Naive B cell (primary cell): ENCODE data around the gene TCTN1. TPM values are rescaled to one million over a fixed set of nuclear protein-coding genes. Genes with fewer than 3 reads are reported as not detected.
"Not testable (repeated sequence)": the region's sequence is repeated elsewhere in the genome, so short reads cannot be mapped to it uniquely, and the experiment has no call there.

ENCODE experiments used
- ATAC-seq, 2 donors: fragments of 150-1000 bp; cut with Tn5 transposase; 2 replicates each; pipeline ENCODE4 v1.10.0; 2021; ENCODE audit warnings: low read depth in 2 of 2, mild to moderate bottlenecking in 2 of 2, moderate library complexity in 2 of 2
- DNase-seq: peaks from one replicate; pipeline ENCODE4 v3.0.0; 2022
- H3K27ac Mint-ChIP-seq, 6 donors: one replicate each; pipeline ENCODE4 v1.8.0; 2020 to 2022; ENCODE audit warnings: mild to moderate bottlenecking in 6 of 6, mixed read lengths in 6 of 6, moderate library complexity in 5 of 6, inconsistent platforms in 2 of 6
- H3K27me3 Mint-ChIP-seq, 3 donors: one replicate each; pipeline ENCODE4 v1.8.0; 2021 to 2022; ENCODE audit warnings: mixed read lengths in 3 of 3, mild to moderate bottlenecking in 1 of 3
- H3K36me3 Mint-ChIP-seq, 2 donors: one replicate each; pipeline ENCODE4 v1.8.0; 2020 to 2022; ENCODE audit warnings: mixed read lengths in 2 of 2, inconsistent platforms in 1 of 2, mild to moderate bottlenecking in 1 of 2
- H3K4me1 Mint-ChIP-seq, 3 donors: one replicate each; pipeline ENCODE4 v1.8.0; 2020 to 2022; ENCODE audit warnings: mixed read lengths in 3 of 3, inconsistent platforms in 1 of 3, mild to moderate bottlenecking in 1 of 3, moderate library complexity in 1 of 3
- H3K4me3 Mint-ChIP-seq, 8 donors: one replicate each; pipeline ENCODE4 v1.8.0; 2020 to 2022; ENCODE audit warnings: mild to moderate bottlenecking in 8 of 8, mixed read lengths in 8 of 8, moderate library complexity in 8 of 8, inconsistent platforms in 2 of 8
- H3K9me3 Mint-ChIP-seq, 7 donors: one replicate each; pipeline ENCODE4 v1.8.0; 2020 to 2022; ENCODE audit warnings: mixed read lengths in 7 of 7, mild to moderate bottlenecking in 5 of 7, inconsistent platforms in 2 of 7, moderate library complexity in 1 of 7
- polyA plus RNA-seq, 6 donors: library from polyadenylated mRNA; unstranded; fragments of 300-500 nt; fragmentation: Illumina TruSeq; gene quantifications; one replicate each; pipeline ENCODE4 v1.2.3, GENCODE V29; 2021; ENCODE audit warnings: low read depth in 6 of 6

TCTN1 gene
- polyA plus RNA-seq, 6 donors from 2014 or later: 52.8 to 109 (median 84.3) TPM

DNA sequence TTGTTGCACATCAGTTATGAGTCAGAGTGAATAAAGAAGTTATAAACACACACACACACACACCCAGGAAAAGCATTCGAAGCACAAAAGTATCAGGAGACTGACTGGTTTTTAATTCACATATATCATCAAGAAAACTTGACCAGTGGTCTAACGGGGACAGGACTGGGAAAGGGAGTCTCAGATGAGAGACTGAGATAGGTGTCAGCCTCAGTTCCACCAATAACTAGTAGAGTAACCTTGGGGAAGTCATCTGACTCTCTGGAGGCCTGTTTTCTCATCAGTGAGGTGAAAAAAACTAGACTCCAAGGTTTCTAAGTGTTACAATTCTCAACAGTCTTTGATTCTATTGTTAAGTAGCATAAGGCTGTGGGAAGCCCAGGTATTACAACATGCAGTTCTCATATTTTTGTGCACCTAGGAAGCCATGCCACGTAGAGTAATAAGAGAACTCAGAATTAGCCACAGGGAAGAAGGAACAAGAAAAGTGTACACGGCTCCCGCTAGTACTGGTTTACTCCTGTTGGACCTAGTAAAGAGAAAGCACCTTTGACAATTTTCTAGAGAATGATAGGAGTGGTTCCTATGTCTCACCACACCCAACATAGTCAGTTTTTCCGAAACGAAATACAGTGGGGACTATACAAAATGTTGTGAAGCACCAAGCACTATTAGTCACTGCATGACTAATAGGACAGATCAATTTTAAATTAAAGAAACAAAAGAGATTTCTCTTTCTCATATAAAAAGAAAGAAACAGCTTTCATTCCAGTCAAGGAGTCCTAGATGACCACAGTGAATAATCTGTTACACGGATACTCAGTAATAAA, 35.9 kb upstream of the TCTN1 start:
- no peak for ATAC-seq
- Mint-ChIP-seq H3K4me3 (peak overlapping the region; percentile 15 to 96 (median 64)), H3K4me1 (peaks cover 45 to 76% (median 60%) of the 10 kb centered on the region in 3 donors), H3K36me3 (no peaks in the 10 kb centered on the region), H3K27ac (peak overlapping the region; percentile 39 to 94 (median 80)), H3K9me3 (peaks cover 0 to under 1% (median 0%) of the 10 kb centered on the region in 7 donors), H3K27me3 (no peaks in the 10 kb centered on the region)
- DNase-seq: no peak

- Mint-ChIP-seq H3K27ac (peak overlapping the region; percentile 39 to 93 (median 75)), H3K4me3 (peak overlapping the region; percentile 52 to 96 (median 79)), H3K4me1 (peaks cover 53 to 78% (median 68%) of the 10 kb centered on the region in 3 donors), H3K9me3 (no peaks in the 10 kb centered on the region), H3K27me3 (no peaks in the 10 kb centered on the region), H3K36me3 (no peaks in the 10 kb centered on the region)
- ATAC-seq: no peak
- no peak for DNase-seq
Observed at GRCh38 chr12:110578694-110579534, 35.0 kb upstream of the TCTN1 start.

- Mint-ChIP-seq H3K27ac (peak overlapping the region in 5 of 6 donors; percentile 64 to 93 (median 90)), H3K9me3 (no peaks in the 10 kb centered on the region), H3K27me3 (no peaks in the 10 kb centered on the region), H3K4me1 (peaks cover 55 to 86% (median 72%) of the 10 kb centered on the region in 3 donors), H3K4me3 (peak overlapping the region; percentile 9 to 96 (median 79)), H3K36me3 (no peaks in the 10 kb centered on the region)
- DNase-seq (no peak), ATAC-seq (no peak)
Observed at GRCh38 chr12:110579535-110580253, 34.2 kb upstream of the TCTN1 start.

DNA sequence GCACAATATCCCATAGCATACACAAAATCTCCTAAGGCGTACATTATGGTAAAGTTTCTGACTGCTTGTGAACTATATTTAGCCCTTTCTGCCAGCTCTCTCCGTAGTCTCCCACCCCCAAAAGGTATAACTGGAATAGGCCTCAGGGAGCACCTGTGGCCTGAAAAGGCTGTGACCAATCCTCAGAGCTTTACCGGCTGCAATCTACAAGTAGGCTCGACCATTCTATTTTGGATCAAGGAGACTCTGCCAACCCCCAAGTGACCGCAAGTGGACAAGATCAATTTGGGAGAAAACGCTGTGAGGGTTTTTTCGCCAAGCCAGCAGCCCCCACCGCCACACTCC, 32.0 kb upstream of the TCTN1 start:
- Mint-ChIP-seq H3K36me3 (no peaks in the 10 kb centered on the region), H3K27me3 (no peaks in the 10 kb centered on the region), H3K9me3 (no peaks in the 10 kb centered on the region), H3K4me1 (peaks cover 53 to 86% (median 71%) of the 10 kb centered on the region in 3 donors), H3K27ac (peak overlapping the region; percentile 92 to 99 (median 97)), H3K4me3 (peak overlapping the region; percentile 91 to 98 (median 96))
- no peak for ATAC-seq
- DNase-seq: no peak

GRCh38 chr12:110582276-110583136, 31.4 kb upstream of the TCTN1 start:
- H3K9me3 Mint-ChIP-seq: no peaks in the 10 kb centered on the region
- ATAC-seq (peak; percentile 70 to 71), DNase-seq (peak; percentile 78)
- H3K4me3 Mint-ChIP-seq: peak overlapping the region; percentile 91 to 98 (median 96)
- peak overlapping the region; percentile 92 to 99 (median 97) for H3K27ac Mint-ChIP-seq
- peaks cover 55 to 85% (median 69%) of the 10 kb centered on the region in 3 donors for H3K4me1 Mint-ChIP-seq
- H3K36me3 Mint-ChIP-seq: no peaks in the 10 kb centered on the region
- H3K27me3 Mint-ChIP-seq: no peaks in the 10 kb centered on the region

DNA sequence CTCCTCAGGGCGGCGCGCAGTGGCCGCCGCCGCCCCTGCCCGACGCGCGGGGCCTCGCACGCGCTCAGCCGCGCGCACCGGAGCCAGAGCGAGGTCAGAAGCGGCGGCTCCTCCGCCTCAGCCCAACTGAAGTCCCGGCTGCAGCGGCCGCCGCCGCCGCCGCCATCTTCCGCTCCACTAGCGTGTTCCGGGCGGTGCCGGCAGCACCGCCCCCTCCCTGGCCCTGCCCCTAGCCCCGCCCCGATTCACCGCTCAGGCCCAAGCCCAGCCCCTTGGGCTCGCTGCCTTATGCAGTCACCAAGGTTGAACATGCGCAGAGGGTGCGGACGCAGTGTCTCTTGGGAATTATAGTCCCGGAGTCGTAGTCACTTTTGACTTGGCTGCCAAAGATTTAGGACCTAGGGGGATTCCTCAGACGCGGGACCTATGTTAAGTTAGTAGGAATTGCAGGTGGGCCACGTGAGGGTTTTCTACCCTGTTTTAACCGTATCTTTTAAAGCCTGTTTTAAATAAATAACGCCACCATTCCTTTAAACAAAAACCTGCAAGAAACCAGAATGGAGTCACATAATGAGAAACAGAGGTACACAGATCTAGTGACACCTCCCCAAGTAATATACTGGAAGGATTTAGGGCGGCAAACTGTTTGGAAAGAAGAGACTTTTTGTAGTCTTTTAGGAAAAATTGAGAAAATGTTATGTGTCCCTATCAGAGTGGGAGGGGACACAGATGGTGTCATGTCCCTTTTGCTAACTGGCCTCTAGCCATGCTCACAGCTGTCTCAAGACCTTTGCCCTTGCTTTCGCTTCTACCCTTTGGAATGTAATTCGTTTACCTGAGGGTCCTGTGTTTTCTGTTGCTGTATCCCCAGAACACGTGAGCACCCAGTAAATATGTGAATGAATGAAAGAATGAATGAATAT, 30.5 kb upstream of the TCTN1 start, which contains the start of gene PPTC7:
TSS of gene PPTC7 (minus strand) at position 182 of the 923 bp plus-strand sequence. CDS start 287 bp downstream, outside the sequence.
- peak; percentile 94 for DNase-seq
- Mint-ChIP-seq H3K27ac (peak within 1 kb of the TSS; percentile 96 to 99 (median 98)), H3K4me1 (peaks cover 46 to 83% (median 60%) of the 10 kb centered on the region in 3 donors), H3K4me3 (peak within 1 kb of the TSS; percentile 91 to 98 (median 96)), H3K27me3 (no peaks in the 10 kb centered on the region), H3K9me3 (no peaks in the 10 kb centered on the region), H3K36me3 (no peaks in the 10 kb centered on the region)
- peak; percentile 85 to 86 for ATAC-seq

DNA sequence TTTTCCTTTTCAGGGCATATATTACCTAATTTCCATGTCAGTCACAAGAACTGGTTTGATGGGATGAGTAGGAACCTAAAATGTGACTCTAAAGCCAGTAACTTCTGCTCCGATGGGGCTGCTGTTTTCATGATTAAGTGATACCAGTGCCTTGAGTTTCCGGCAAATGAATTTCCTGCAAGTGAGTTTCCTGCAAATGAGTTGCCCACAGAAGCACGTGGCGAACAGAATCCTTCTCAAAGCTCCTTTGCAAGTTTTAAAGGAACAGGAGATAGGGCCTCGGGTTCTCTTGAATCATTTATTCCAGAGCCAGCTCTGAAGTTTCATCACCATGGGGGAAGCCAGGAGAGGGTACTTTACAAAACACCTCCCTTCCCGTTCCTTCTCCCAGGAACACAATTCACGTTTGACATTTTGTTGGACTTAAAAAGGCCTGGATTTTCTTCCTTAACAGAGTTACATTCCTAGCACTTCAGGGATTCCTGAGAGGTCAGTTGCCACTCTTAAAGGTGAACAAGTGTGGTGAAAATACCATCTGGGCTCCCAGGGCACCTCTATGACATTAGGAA, 28.6 kb upstream of the TCTN1 start:
- Mint-ChIP-seq H3K27ac (peak overlapping the region in 4 of 6 donors; percentile 18 to 57 (median 28)), H3K4me1 (peaks cover 44 to 82% (median 60%) of the 10 kb centered on the region in 3 donors)
- DNase-seq: no peak

GRCh38 chr12:110587102-110587501, 26.8 kb upstream of the TCTN1 start:
- not testable (repeated sequence) for H3K9me3 Mint-ChIP-seq, ATAC-seq, H3K27me3 Mint-ChIP-seq, DNase-seq, H3K36me3 Mint-ChIP-seq
- peak overlapping the region in 1 of 8 donors; percentile 24 for H3K4me3 Mint-ChIP-seq
- peak overlapping the region in 5 of 6 donors; percentile 2 to 75 (median 59) for H3K27ac Mint-ChIP-seq
- H3K4me1 Mint-ChIP-seq: peaks cover 53 to 82% (median 61%) of the 10 kb centered on the region in 3 donors

More for the DNA sequence above, 28.6 kb upstream of the TCTN1 start:
- no peak for ATAC-seq
- H3K4me3 Mint-ChIP-seq: peak overlapping the region; percentile 9 to 82 (median 70)
- no peaks in the 10 kb centered on the region for H3K9me3 Mint-ChIP-seq
- no peaks in the 10 kb centered on the region for H3K27me3 Mint-ChIP-seq
- no peaks in the 10 kb centered on the region for H3K36me3 Mint-ChIP-seq

- H3K4me1 Mint-ChIP-seq: peaks cover 36 to 66% (median 46%) of the 10 kb centered on the region in 3 donors
- H3K27me3 Mint-ChIP-seq: no peaks in the 10 kb centered on the region
- peak overlapping the region in 6 of 8 donors; percentile 59 to 78 (median 70) for H3K4me3 Mint-ChIP-seq
- H3K36me3 Mint-ChIP-seq: no peaks in the 10 kb centered on the region
- no peak for ATAC-seq
- no peak for DNase-seq
- peak overlapping the region; percentile 96 to 99 (median 98) for H3K27ac Mint-ChIP-seq
- no peaks in the 10 kb centered on the region for H3K9me3 Mint-ChIP-seq
Observed at GRCh38 chr12:110590059-110590458, 23.9 kb upstream of the TCTN1 start.

- peaks cover 31 to 60% (median 38%) of the 10 kb centered on the region in 3 donors for H3K4me1 Mint-ChIP-seq
- no peaks in the 10 kb centered on the region for H3K36me3 Mint-ChIP-seq
- no peaks in the 10 kb centered on the region for H3K9me3 Mint-ChIP-seq
- ATAC-seq (peak; percentile 90 to 95), DNase-seq (peak; percentile 86)
- H3K27ac Mint-ChIP-seq: peak overlapping the region; percentile 96 to 99 (median 98)
- H3K4me3 Mint-ChIP-seq: peak overlapping the region; percentile 64 to 78 (median 71)
- H3K27me3 Mint-ChIP-seq: no peaks in the 10 kb centered on the region
Observed at GRCh38 chr12:110590806-110591326, 23.1 kb upstream of the TCTN1 start.
